HepG2 (cell line): ENCODE results near the gene CCDC175. TPM values are rescaled to one million over a fixed set of nuclear protein-coding genes. Genes with fewer than 3 reads are reported as not detected.

Source experiments
- ATAC-seq: fragments of 200-7000 bp; cut with Tn5 transposase; 3 replicates; pipeline ENCODE4 v1.9.1; 2020; ENCODE audit warnings: mild to moderate bottlenecking, moderate library complexity
- BruUV-seq: library from RNA; stranded (reverse); fragments of 400-500 nt; replicated peaks from 2 replicates; lab custom pipeline; 2021; lab: Mats Ljungman, UMichigan
- CTCF ChIA-PET: fragments of 300-600 bp; formaldehyde crosslinking; extraction: SDS; loops from one replicate; lab custom pipeline; 2021; ENCODE audit warnings: low total read pairs, inconsistent platforms, low intra/inter-chr PET ratio; lab: Yijun Ruan, JAX
- POLR2A ChIA-PET: fragments of 350-600 bp; sonication (Branson Sonifier 250); formaldehyde crosslinking; loops from one replicate; lab custom pipeline; 2020; ENCODE audit warnings: antibody characterized with exemption, inconsistent platforms; lab: Yijun Ruan, JAX
- DNase-seq: peaks from one replicate; pipeline ENCODE4 v3.0.0-alpha.2; 2015; ENCODE audit warnings: low spot score
- FAIRE-seq: peaks from 3 replicates; lab custom pipeline; 2011; peaks lifted over from hg19 to GRCh38; lab: Jason Lieb, UNC
- H2AFZ ChIP-seq: one replicate; pipeline ENCODE4 v1.6.1; 2011; ENCODE audit warnings: low read length, inconsistent platforms
- H3K27ac ChIP-seq: fragments of 300-600 bp; 3 replicates; pipeline ENCODE4 v1.8.0; 2011; ENCODE audit warnings: mixed run types, mild to moderate bottlenecking, mixed read lengths, low read length, inconsistent platforms; ENCODE audit not compliant: insufficient read depth; ENCODE audit errors: extremely low read length
- H3K27me3 ChIP-seq, 2 experiments: fragments of 200-600 bp in 1 of 2; 2 replicates in 1 of 2; 3 replicates in 1 of 2; pipeline versions ENCODE4 v1.6.0 to v1.8.0; 2011; ENCODE audit warnings: low read length in 2 of 2, mild to moderate bottlenecking in 2 of 2, moderate library complexity in 2 of 2, inconsistent platforms in 1 of 2; ENCODE audit not compliant: insufficient read depth in 2 of 2, control insufficient read depth in 1 of 2
- H3K36me3 ChIP-seq, 2 experiments: fragments of 200-600 bp in 1 of 2; replicated peaks in 1 of 2; 2 replicates in 1 of 2; 3 replicates in 1 of 2; pipeline versions ENCODE4 v1.5.1 to v1.8.0; 2011; ENCODE audit warnings: low read length in 2 of 2, inconsistent platforms in 1 of 2; ENCODE audit not compliant: insufficient read depth in 2 of 2, control insufficient read depth in 1 of 2
- H3K4me1 ChIP-seq: 2 replicates; pipeline ENCODE4 v1.5.1; 2012; ENCODE audit warnings: low read length, inconsistent platforms; ENCODE audit not compliant: insufficient read depth
- H3K4me2 ChIP-seq: 2 replicates; pipeline ENCODE4 v1.6.0; 2011; ENCODE audit warnings: low read depth, low read length, inconsistent platforms
- H3K4me3 ChIP-seq, 3 experiments: fragments of 200-600 bp in 1 of 3; sonication (generic), shearing (Covaris generic) in 1 of 3; replicated peaks in 1 of 3; 2 replicates each; pipeline ENCODE4 v1.5.1; 2011 to 2016; ENCODE audit warnings: low read length in 3 of 3, inconsistent platforms in 2 of 3, low read depth in 2 of 3, mild to moderate bottlenecking in 2 of 3, control low read depth in 1 of 3, mixed read lengths in 1 of 3; ENCODE audit not compliant: insufficient read depth in 1 of 3
- H3K79me2 ChIP-seq: one replicate; pipeline ENCODE4 v1.6.1; 2011; ENCODE audit warnings: low read length, inconsistent platforms; ENCODE audit not compliant: insufficient read depth
- H3K9ac ChIP-seq: 2 replicates; pipeline ENCODE4 v1.6.0; 2011; ENCODE audit warnings: mild to moderate bottlenecking, low read depth, low read length, inconsistent platforms; ENCODE audit not compliant: insufficient read depth
- H3K9me3 ChIP-seq: 2 replicates; pipeline ENCODE4 v1.5.1; 2012; ENCODE audit warnings: mild to moderate bottlenecking, low read length
- H4K20me1 ChIP-seq: 2 replicates; pipeline ENCODE4 v1.6.0; 2011; ENCODE audit warnings: inconsistent platforms, mild to moderate bottlenecking, low read length, moderate library complexity; ENCODE audit not compliant: insufficient read depth
- BHLHE40 ChIP-seq: IDR thresholded peaks from 2 replicates; pipeline ENCODE4 v1.6.1; 2011; ENCODE audit warnings: low read length, improper control_type of control experiment
- CCDC6 ChIP-seq: sonication (generic); formaldehyde crosslinking; IDR thresholded peaks from 2 replicates; pipeline ENCODE4 v1.8.1; 2022; ENCODE audit warnings: mild to moderate bottlenecking, missing genetic modification reagents, moderate library complexity
- KAT2B ChIP-seq: fragments of 150-350 bp; IDR thresholded peaks from 2 replicates; pipeline ENCODE4 v1.6.1; 2014; ENCODE audit warnings: low read depth, low read length, borderline replicate concordance
- MYNN ChIP-seq: sonication (generic); formaldehyde crosslinking; IDR thresholded peaks from 2 replicates; pipeline ENCODE4 v1.4.0; 2020; ENCODE audit warnings: mild to moderate bottlenecking, low read depth, missing genetic modification reagents
- SIX1 ChIP-seq: sonication (generic); formaldehyde crosslinking; IDR thresholded peaks from 2 replicates; pipeline ENCODE4 v1.4.0; 2020; ENCODE audit warnings: missing genetic modification reagents, borderline replicate concordance
- TEAD3 ChIP-seq: optimal IDR thresholded peaks from 2 replicates; pipeline ENCODE3; 2016; ENCODE audit warnings: borderline replicate concordance
- ZBTB3 ChIP-seq: sonication (generic); formaldehyde crosslinking; IDR thresholded peaks from 2 replicates; pipeline ENCODE4 v1.4.0; 2020; ENCODE audit warnings: low read depth, mild to moderate bottlenecking, moderate library complexity, missing genetic modification reagents, borderline replicate concordance
- ZNF713 ChIP-seq: sonication (generic); formaldehyde crosslinking; IDR thresholded peaks from 2 replicates; pipeline ENCODE4 v1.4.0; 2020; ENCODE audit warnings: mild to moderate bottlenecking, missing genetic modification reagents
- WGBS: methylation state at CpG from one replicate; pipeline ENCODE4 v1.1.6; 2017; ENCODE audit warnings: low lambda C conversion rate; 5-methylcytosine and 5-hydroxymethylcytosine counted together
- in situ Hi-C: cut with HindIII; loops from 2 replicates; pipeline ENCODE4 v1.10.0; 2017; ENCODE audit warnings: low pct_unique_long_range_greater_than_20kb; ENCODE audit not compliant: extremely low pct_ligation_motif_present
- intact Hi-C: fragments of 100-400 bp; cut with micrococcal nuclease; formaldehyde crosslinking; loops from one replicate; pipeline ENCODE4 v1.10.0; 2022; ENCODE audit not compliant: unreplicated experiment
- polyA plus RNA-seq, 8 experiments: library from polyadenylated mRNA; depleted of rRNA in 3 of 8; stranded (reverse) in 7 of 8; unstranded in 1 of 8; fragments of >200 nt; fragmentation: Illumina TruSeq in 4 of 8; extraction: Trizol in 4 of 8; gene quantifications; 2 replicates each; pipeline versions ENCODE4 v1.2.1 to v1.2.3, GENCODE V29; 2011 to 2016; ENCODE audit warnings: low read depth in 4 of 8, missing spikeins in 1 of 8, mixed read lengths in 1 of 8; ENCODE audit not compliant: insufficient read depth in 1 of 8
- total RNA-seq, 5 experiments: library from RNA; depleted of rRNA; stranded (reverse); fragments of >200 nt; fragmentation: Illumina TruSeq; extraction: Trizol; gene quantifications; 2 replicates each; pipeline ENCODE4 v1.2.3, GENCODE V29; 2016; ENCODE audit warnings: low read depth in 1 of 5
- TF ChIP-seq, protein P1 (sequence below): sonication (generic); formaldehyde crosslinking; IDR thresholded peaks from 2 replicates; pipeline ENCODE4 v1.4.0; 2020; ENCODE audit warnings: low read depth, missing genetic modification reagents
- TF ChIP-seq, protein P2 (sequence below): sonication (generic); formaldehyde crosslinking; IDR thresholded peaks from 2 replicates; pipeline ENCODE4 v1.9.0; 2021; ENCODE audit warnings: missing genetic modification reagents, borderline replicate concordance
- TF ChIP-seq, protein P3 (sequence below): sonication (generic); formaldehyde crosslinking; IDR thresholded peaks from 2 replicates; pipeline ENCODE4 v1.8.0; 2022; ENCODE audit warnings: missing genetic modification reagents, mild to moderate bottlenecking, borderline replicate concordance
- TF ChIP-seq, protein P4 (sequence below), 2 experiments: sonication (generic) in 1 of 2; formaldehyde crosslinking in 1 of 2; IDR thresholded peaks; 2 replicates each; pipeline versions ENCODE4 v1.5.1 to v1.6.1; 2011 to 2020; ENCODE audit warnings: borderline replicate concordance in 1 of 2, low read depth in 1 of 2, low read length in 1 of 2, mild to moderate bottlenecking in 1 of 2, missing genetic modification reagents in 1 of 2, moderate library complexity in 1 of 2

CCDC175 gene
- total and polyA plus RNA-seq, 2 of the 13 experiments (the other 11 are each of a cell fraction or from before 2014, with no cell fraction given) = not detected

DNA sequence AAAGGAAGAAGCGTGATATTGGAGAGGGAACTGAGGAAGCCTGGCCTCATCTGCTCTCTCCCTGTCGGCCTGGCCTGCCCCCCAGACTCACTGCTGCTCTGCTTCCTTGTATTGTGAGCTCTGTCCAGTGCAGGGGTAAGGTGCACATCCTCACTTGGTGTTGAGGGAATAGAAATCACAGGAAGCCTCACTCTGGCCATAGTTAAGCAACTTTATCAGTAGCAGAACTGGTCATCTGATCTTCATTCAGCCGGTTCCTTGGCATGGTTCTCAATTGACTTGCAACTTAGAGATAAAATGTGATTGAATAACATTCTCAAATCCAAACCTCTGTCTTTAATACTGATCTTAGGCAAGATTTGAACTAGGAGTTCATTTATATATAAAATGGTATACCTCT is 11.5 kb upstream of the CCDC175 start (continued):
- TF ChIP-seq KAT2B = no peak
- TF ChIP-seq, protein P1, sequence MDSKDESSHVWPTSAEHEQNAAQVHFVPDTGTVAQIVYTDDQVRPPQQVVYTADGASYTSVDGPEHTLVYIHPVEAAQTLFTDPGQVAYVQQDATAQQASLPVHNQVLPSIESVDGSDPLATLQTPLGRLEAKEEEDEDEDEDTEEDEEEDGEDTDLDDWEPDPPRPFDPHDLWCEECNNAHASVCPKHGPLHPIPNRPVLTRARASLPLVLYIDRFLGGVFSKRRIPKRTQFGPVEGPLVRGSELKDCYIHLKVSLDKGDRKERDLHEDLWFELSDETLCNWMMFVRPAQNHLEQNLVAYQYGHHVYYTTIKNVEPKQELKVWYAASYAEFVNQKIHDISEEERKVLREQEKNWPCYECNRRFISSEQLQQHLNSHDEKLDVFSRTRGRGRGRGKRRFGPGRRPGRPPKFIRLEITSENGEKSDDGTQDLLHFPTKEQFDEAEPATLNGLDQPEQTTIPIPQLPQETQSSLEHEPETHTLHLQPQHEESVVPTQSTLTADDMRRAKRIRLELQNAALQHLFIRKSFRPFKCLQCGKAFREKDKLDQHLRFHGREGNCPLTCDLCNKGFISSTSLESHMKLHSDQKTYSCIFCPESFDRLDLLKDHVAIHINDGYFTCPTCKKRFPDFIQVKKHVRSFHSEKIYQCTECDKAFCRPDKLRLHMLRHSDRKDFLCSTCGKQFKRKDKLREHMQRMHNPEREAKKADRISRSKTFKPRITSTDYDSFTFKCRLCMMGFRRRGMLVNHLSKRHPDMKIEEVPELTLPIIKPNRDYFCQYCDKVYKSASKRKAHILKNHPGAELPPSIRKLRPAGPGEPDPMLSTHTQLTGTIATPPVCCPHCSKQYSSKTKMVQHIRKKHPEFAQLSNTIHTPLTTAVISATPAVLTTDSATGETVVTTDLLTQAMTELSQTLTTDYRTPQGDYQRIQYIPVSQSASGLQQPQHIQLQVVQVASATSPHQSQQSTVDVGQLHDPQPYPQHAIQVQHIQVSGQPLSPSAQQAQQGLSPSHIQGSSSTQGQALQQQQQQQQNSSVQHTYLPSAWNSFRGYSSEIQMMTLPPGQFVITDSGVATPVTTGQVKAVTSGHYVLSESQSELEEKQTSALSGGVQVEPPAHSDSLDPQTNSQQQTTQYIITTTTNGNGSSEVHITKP (CRISPR knock-in tag) = no peak
- no peak for TF ChIP-seq ZBTB3 (CRISPR knock-in tag)
- TF ChIP-seq, protein P2, sequence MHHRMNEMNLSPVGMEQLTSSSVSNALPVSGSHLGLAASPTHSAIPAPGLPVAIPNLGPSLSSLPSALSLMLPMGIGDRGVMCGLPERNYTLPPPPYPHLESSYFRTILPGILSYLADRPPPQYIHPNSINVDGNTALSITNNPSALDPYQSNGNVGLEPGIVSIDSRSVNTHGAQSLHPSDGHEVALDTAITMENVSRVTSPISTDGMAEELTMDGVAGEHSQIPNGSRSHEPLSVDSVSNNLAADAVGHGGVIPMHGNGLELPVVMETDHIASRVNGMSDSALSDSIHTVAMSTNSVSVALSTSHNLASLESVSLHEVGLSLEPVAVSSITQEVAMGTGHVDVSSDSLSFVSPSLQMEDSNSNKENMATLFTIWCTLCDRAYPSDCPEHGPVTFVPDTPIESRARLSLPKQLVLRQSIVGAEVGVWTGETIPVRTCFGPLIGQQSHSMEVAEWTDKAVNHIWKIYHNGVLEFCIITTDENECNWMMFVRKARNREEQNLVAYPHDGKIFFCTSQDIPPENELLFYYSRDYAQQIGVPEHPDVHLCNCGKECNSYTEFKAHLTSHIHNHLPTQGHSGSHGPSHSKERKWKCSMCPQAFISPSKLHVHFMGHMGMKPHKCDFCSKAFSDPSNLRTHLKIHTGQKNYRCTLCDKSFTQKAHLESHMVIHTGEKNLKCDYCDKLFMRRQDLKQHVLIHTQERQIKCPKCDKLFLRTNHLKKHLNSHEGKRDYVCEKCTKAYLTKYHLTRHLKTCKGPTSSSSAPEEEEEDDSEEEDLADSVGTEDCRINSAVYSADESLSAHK (CRISPR knock-in tag) = no peak

DNA sequence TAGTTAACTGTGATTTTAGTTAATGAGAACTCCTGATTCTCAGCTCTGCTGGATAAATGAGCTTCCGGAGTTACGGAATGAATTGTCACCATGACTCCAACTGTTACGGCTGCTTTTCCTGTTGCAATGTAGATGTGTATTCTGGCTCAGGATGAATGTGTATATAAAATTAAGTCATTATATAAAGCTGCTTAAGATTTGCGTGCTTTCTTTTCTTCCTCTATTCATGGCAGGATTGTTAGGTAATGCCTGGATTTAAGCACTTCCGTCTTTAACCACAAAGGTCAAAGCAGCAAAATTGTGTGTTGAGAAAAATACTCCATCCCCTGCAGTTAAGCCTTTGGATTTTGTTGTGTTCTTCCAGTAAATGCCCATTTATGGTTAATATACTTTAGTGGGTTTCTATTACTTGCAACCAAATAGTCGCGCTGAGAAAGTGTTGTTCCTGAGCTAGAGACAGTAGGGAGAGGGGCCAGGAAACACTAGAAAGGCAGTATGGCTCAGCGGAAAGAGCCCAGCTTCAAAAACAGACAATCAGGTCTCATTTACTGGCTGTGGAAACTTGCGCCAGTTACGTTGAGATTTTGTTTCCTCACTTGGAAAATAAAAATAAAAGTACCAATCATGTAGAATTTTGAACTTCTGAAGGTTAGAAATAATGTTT is 9.4 kb upstream of the CCDC175 start:
- DNase-seq = no peak
- H3K27me3 ChIP-seq = 0 out of 5 replicates have a peak, but pooled peaks cover 0 to 2% of the 10 kb centered on the region in 2 experiments
- TF ChIP-seq, protein P3, sequence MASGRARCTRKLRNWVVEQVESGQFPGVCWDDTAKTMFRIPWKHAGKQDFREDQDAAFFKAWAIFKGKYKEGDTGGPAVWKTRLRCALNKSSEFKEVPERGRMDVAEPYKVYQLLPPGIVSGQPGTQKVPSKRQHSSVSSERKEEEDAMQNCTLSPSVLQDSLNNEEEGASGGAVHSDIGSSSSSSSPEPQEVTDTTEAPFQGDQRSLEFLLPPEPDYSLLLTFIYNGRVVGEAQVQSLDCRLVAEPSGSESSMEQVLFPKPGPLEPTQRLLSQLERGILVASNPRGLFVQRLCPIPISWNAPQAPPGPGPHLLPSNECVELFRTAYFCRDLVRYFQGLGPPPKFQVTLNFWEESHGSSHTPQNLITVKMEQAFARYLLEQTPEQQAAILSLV = no peak
- no peak for TF ChIP-seq SIX1 (CRISPR knock-in tag)
- TF ChIP-seq BHLHE40 = no peak
- TF ChIP-seq MYNN (CRISPR knock-in tag) = no peak
- no peak for TF ChIP-seq ZNF713 (CRISPR knock-in tag)
- TF ChIP-seq, protein P4, sequence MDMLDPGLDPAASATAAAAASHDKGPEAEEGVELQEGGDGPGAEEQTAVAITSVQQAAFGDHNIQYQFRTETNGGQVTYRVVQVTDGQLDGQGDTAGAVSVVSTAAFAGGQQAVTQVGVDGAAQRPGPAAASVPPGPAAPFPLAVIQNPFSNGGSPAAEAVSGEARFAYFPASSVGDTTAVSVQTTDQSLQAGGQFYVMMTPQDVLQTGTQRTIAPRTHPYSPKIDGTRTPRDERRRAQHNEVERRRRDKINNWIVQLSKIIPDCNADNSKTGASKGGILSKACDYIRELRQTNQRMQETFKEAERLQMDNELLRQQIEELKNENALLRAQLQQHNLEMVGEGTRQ (IDR thresholded peaks at IDR 0.05; ENCODE audit: low read depth, low read length) = no peak
- TF ChIP-seq, protein P4 (CRISPR knock-in tag; IDR thresholded peaks at IDR 0.05; ENCODE audit: borderline replicate concordance) = no peak
- TF ChIP-seq CCDC6 (CRISPR knock-in tag) = no peak
- no peak for TF ChIP-seq TEAD3 (CRISPR knock-in tag)

More for the DNA sequence above, 9.4 kb upstream of the CCDC175 start:
- POLR2A ChIA-PET = no interaction called here
- no peaks in the 10 kb centered on the region for H3K9me3 ChIP-seq
- no peak overlapping the region for H3K27ac ChIP-seq
- no peak overlapping the region for H3K4me3 ChIP-seq
- no peaks in the 10 kb centered on the region for H3K79me2 ChIP-seq
- H3K4me1 ChIP-seq = no peaks in the 10 kb centered on the region
- CTCF ChIA-PET = no interaction called here
- in situ Hi-C loops (loop anchor here (10.0 kb wide), 1 partner anchor 81 kb away; no protein-coding TSS in a partner anchor), intact Hi-C loops (no loop called here)
- no peak for FAIRE-seq
- no peak overlapping the region for H3K4me2 ChIP-seq
- no peak overlapping the region for H2AFZ ChIP-seq
- no TSS peak for BruUV-seq
- no peaks in the 10 kb centered on the region for H3K36me3 ChIP-seq
- H3K9ac ChIP-seq = no peak overlapping the region
- ATAC-seq = no peak
- 35% methylated on average over 10 of the region's 10 CpGs for WGBS
- no peaks in the 10 kb centered on the region for H4K20me1 ChIP-seq
